ENCODE measurements around the gene ZNF239.
"Not testable (repeated sequence)": the region's sequence is repeated elsewhere in the genome, so short reads cannot be mapped to it uniquely, and the experiment has no call there.

ZNF239 gene

DNA sequence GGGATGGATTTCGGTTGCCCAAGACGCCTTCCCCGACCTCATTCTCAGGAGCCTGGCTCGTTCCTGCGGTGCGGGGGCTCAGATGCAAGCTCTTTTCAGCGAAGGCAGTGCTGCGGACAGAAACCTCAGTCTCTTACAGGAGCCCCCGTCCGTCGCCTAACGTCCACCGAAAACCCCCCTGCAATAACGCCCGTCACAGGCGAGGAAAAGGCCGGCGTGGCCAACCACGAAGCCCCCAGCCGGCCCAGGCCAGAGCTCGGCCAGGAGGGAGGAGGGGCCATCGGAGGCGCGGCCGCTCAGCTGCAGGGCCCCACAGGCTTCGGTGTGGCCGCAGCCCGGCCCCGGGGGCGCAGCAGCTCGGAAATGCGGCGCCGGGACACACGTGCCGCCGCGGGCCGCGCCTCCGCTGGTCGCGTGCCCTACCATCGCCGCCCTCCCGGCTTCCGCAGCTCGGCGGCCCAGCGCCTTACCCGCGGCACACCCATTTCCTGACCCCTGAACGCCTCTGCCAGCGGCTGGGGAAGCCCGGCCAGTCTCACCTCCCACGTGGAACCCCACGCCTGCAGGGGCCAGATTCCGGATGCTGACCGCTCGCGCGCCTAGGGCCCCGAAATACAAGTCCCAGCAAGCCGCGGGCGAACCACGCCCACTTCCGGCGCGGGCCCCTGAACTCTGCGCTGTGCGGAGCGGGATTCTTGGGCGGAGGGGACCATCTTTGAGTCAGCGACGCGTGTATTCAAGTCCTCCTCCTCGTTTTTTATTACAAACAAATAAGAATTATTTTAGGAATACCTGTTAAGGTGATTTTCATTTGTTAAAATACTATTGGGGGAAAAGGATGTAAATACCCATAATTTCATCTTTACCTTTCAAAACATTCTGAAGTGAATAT, at the start of gene ZNF239:
Gene ZNF239, minus strand, starts transcription at position 616 of the 892 bp plus-strand sequence. CDS start 16,537 bp downstream, outside the sequence.
- DNase-seq: no peak

DNA sequence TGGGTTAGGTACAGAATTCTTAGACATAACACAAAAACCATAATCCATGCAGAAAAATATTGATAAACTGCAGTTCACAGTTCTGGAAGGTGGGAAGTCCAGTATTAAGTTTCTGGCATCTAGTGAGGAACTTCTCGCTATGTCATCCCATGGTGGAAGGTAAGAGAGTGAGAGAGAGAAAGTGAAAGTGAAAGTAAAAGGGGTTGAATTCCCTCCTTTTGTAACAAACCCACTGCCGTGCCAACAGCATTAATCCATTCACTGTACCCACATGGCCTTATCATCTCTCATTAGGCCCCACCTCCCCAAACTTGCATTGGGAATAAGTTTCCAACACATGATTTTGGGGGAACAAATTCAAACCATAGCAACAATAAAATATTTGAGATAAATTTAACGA, 48.9 kb upstream of the ZNF239 start:
- no peak for DNase-seq

- no peak for DNase-seq
Measured at GRCh38 chr10:43622038-43622437, 47.6 kb upstream of the ZNF239 start.

GRCh38 chr10:43619368-43619767, 45.0 kb upstream of the ZNF239 start:
- no peak for DNase-seq

- DNase-seq: no peak
Measured at GRCh38 chr10:43616697-43617370, 42.4 kb upstream of the ZNF239 start.

GRCh38 chr10:43610636-43611035, 36.2 kb upstream of the ZNF239 start:
- no peak for DNase-seq

DNA sequence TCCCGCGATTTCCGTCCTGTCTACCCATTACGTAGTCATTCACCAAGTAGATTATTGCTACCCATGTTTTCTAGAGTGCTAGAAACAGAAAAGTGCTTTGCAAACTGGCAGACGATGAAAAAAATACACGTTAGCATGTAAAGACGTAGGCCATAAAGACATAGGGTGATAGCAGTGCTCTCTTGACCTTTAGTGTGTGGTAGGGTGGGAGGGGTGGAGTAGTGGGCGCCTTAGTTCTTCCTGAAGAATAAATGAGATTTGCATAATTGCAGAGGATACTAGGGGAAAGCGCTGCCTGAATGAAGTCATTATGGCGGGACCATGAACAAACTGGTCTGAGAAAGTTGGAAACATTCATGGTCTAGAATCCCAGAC, 32.8 kb upstream of the ZNF239 start:
- DNase-seq: no peak

GRCh38 chr10:43606323-43607198, 32.1 kb upstream of the ZNF239 start, which contains the start of gene ZNF485:
ZNF485 (plus strand) TSS chr10:43606438; CDS start chr10:43607051, 613 bp downstream.
- no peak for DNase-seq

- no peak for DNase-seq
Measured at GRCh38 chr10:43605850-43606322, 31.5 kb upstream of the ZNF239 start.

- not testable (repeated sequence) for DNase-seq
Measured at GRCh38 chr10:43601576-43601975, 27.2 kb upstream of the ZNF239 start.

DNA sequence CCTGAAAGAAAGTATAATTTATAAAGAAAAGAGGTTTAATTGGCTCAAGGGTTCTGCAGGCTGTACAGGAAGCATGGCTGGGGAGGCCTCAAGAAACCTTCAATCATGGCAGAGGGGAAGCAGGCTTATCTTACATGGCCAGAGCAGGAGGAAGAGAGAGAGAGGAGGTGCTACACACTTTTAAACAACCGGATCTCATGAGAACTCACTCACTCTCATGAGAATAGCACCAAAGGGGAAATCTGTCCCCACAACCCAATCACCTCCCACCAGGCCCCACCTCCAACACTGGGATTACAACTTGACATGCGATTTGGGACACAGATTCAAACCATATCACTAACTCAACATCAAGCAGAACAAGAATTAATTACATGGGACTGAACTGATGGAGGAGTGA, 24.9 kb upstream of the ZNF239 start:
- no peak for DNase-seq

GRCh38 chr10:43598446-43598845, 24.0 kb upstream of the ZNF239 start:
- no peak for DNase-seq

- no peak for DNase-seq
Measured at GRCh38 chr10:43596546-43596945, 22.1 kb upstream of the ZNF239 start.

- no peak for DNase-seq
Measured at GRCh38 chr10:43595739-43596298, 21.4 kb upstream of the ZNF239 start.

GRCh38 chr10:43594944-43595589, 20.7 kb upstream of the ZNF239 start:
- DNase-seq: no peak

GRCh38 chr10:43591303-43591904, 17.0 kb upstream of the ZNF239 start:
- DNase-seq: no peak

DNA sequence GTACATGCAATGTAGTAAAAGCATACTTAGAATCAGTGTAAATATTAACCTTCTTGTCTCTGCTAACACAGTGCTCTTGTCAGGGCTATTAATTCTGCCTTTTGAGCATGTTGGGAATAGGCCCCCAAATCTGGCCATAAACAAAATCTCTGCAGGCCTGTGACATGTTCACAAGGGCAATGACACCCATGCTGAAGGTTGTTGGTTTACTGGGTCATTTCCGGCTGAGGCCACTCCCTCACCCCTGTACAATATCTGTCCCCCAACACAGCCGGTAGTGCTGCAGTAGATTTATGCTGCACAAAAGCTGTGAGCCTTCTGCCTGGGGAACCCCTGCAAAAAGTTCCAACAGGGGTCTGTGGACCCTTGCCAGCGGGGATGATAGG, 12.3 kb upstream of the ZNF239 start:
- not testable (repeated sequence) for DNase-seq

- no peak for DNase-seq
Measured at GRCh38 chr10:43585981-43586729, 11.7 kb upstream of the ZNF239 start.

DNA sequence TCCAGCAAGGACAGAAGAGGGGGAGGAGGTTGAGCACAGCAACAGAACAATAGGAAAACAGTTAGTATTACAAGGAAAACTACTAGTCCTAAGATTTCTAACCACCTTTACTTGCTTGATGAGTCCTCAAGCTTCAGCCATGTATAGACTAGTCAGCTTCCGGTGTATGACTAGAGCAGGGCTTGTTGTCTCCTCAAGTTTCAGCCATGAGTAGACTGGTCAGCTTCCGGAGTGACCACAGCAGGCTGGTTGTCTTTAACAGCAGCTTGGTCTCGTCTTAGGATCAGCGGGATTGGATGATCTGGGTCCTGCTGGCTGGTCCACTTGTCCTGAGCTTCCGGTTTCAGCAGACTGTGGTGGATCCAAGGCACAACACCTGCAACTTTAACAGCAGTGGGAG, 10.6 kb upstream of the ZNF239 start:
- DNase-seq: no peak

DNA sequence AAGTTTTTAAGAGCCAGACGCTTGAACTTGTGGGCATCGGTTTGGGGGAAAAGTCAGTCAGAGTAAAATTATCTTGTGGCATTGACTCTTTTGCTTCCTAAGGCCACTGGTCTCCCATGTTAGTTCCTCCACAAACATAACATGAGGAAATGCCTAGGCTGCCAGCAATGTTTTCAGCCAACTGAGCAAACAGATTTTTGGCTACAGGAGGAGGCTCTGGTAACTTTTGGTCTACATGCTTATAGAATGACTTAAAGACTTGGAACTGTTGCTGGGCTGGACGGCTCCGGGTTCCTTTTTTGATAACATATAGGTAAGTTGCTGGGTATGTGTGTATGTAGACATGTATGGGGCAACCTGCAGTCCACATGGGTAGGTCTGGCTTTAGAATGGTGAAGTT, 9.6 kb upstream of the ZNF239 start:
- no peak for DNase-seq

GRCh38 chr10:43576580-43576979, 2.2 kb upstream of the ZNF239 start:
- no peak for DNase-seq
